ENCODE data around the gene CYP8B1.

GRCh38 chr3:42892169-42892568 is 16.5 kb upstream of the CYP8B1 start:
- TF ChIP-seq POLR2A (IDR thresholded peaks at IDR 0.05; ENCODE audit: low read length), result no peak
- no peak for TF ChIP-seq GATA1 (IDR thresholded peaks at IDR 0.05; ENCODE audit: low read depth, low read length)
